ENCODE measurements around the gene KCNG1. TPM values are rescaled to one million over a fixed set of nuclear protein-coding genes. Genes with fewer than 3 reads are reported as not detected.
"Not testable (repeated sequence)": the region's sequence is repeated elsewhere in the genome, so short reads cannot be mapped to it uniquely, and the experiment has no call there.

The KCNG1 gene
- total and polyA plus RNA-seq, 2 experiments from 2014 or later = 26.1 to 45.8 TPM

GRCh38 chr20:50980851-50981713 is 41.8 kb downstream of the KCNG1 start:
- Histone ChIP-seq H3K4me2 (no peak overlapping the region), H3K4me1 (ENCODE audit: insufficient read depth) (peaks cover 5% of the 10 kb centered on the region), H2AFZ (no peak overlapping the region), H3K9me3 (ENCODE audit: low read depth) (no peaks in the 10 kb centered on the region), H3K9me2 (replicated peaks; ENCODE audit: insufficient read depth) (no peaks in the 10 kb centered on the region), H3K27me3 (no peaks in the 10 kb centered on the region), H3K36me3 (replicated peaks; ENCODE audit: insufficient read depth, low read depth) (no peaks in the 10 kb centered on the region), H3K4me3 (no peak overlapping the region), H3K27ac (peak overlapping the region; percentile 42), H3K79me2 (no peaks in the 10 kb centered on the region), H4K20me1 (ENCODE audit: insufficient read depth, poor library complexity, severe bottlenecking) (no peaks in the 10 kb centered on the region)
- TF ChIP-seq EZH2phosphoT487 (IDR thresholded peaks at IDR 0.05; ENCODE audit: low read depth, severe bottlenecking, unreplicated experiment) (no peak), EZH2 (IDR thresholded peaks at IDR 0.05; ENCODE audit: borderline replicate concordance) (no peak)
- TF ChIP-seq, protein P1, sequence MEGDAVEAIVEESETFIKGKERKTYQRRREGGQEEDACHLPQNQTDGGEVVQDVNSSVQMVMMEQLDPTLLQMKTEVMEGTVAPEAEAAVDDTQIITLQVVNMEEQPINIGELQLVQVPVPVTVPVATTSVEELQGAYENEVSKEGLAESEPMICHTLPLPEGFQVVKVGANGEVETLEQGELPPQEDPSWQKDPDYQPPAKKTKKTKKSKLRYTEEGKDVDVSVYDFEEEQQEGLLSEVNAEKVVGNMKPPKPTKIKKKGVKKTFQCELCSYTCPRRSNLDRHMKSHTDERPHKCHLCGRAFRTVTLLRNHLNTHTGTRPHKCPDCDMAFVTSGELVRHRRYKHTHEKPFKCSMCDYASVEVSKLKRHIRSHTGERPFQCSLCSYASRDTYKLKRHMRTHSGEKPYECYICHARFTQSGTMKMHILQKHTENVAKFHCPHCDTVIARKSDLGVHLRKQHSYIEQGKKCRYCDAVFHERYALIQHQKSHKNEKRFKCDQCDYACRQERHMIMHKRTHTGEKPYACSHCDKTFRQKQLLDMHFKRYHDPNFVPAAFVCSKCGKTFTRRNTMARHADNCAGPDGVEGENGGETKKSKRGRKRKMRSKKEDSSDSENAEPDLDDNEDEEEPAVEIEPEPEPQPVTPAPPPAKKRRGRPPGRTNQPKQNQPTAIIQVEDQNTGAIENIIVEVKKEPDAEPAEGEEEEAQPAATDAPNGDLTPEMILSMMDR (IDR thresholded peaks at IDR 0.05; ENCODE audit: poor library complexity) = peak; percentile 82
- 61% methylated on average over 25 of the region's 26 CpGs for WGBS (ENCODE audit: low lambda C conversion rate, missing lambda C conversion rate)
- peak; percentile 89 for DNase-seq (ENCODE audit: low spot score)

DNA sequence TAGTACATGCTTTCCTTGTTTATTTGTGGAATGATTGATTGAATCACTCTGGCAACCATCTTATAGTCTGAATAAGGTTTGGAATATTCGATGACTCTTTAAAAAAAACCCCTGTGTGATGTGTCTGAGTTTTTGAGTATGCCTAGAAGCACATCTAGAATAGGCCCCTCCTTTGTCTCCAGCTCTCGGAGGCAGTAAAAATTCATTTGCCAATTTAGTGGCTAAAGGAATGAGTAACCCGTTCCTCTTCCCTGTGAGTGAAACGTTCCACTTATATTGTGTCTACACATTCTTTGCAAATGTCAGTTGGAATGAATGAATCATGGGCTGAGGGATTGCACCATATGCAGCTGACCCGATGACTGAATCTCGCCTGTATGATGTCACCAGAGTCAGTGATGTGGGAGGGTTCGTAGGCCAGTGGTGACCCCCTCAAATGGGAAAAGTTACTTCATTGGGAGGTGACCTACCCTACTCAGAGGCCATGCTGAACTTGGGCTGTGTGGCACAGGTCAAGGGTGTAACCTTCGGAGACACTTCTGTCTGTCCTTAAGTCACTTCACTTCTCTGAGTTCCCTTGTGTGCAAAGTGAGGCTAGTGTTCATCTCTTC is 42.7 kb downstream of the KCNG1 start:
- Histone ChIP-seq H3K4me1 (ENCODE audit: insufficient read depth) (peaks cover 5% of the 10 kb centered on the region), H3K4me2 (no peak overlapping the region), H3K27ac (peak overlapping the region; percentile 42), H3K9me3 (ENCODE audit: low read depth) (no peaks in the 10 kb centered on the region), H3K36me3 (replicated peaks; ENCODE audit: insufficient read depth, low read depth) (no peaks in the 10 kb centered on the region), H4K20me1 (ENCODE audit: insufficient read depth, poor library complexity, severe bottlenecking) (no peaks in the 10 kb centered on the region), H2AFZ (no peak overlapping the region), H3K79me2 (no peaks in the 10 kb centered on the region), H3K4me3 (no peak overlapping the region), H3K9me2 (replicated peaks; ENCODE audit: insufficient read depth) (no peaks in the 10 kb centered on the region), H3K27me3 (no peaks in the 10 kb centered on the region)
- WGBS (ENCODE audit: low lambda C conversion rate, missing lambda C conversion rate) = 70% methylated on average over 8 of the region's 8 CpGs
- DNase-seq (ENCODE audit: low spot score) = peak; percentile 70
- TF ChIP-seq EZH2phosphoT487 (IDR thresholded peaks at IDR 0.05; ENCODE audit: low read depth, severe bottlenecking, unreplicated experiment) = no peak
- TF ChIP-seq, protein P1 (IDR thresholded peaks at IDR 0.05; ENCODE audit: poor library complexity) = no peak
- TF ChIP-seq EZH2 (IDR thresholded peaks at IDR 0.05; ENCODE audit: borderline replicate concordance) = no peak

GRCh38 chr20:50978533-50978932 is 44.4 kb downstream of the KCNG1 start:
- WGBS (ENCODE audit: low lambda C conversion rate, missing lambda C conversion rate) = 94% methylated on average over 4 of the region's 4 CpGs
- H3K4me3 ChIP-seq; H3K9me3 ChIP-seq (ENCODE audit: low read depth); DNase-seq (ENCODE audit: low spot score); H3K9me2 ChIP-seq (replicated peaks; ENCODE audit: insufficient read depth); H3K36me3 ChIP-seq (replicated peaks; ENCODE audit: insufficient read depth, low read depth); H3K27me3 ChIP-seq; H3K79me2 ChIP-seq; H4K20me1 ChIP-seq (ENCODE audit: insufficient read depth, poor library complexity, severe bottlenecking); H3K27ac ChIP-seq; H2AFZ ChIP-seq; H3K4me2 ChIP-seq; H3K4me1 ChIP-seq (ENCODE audit: insufficient read depth): not testable (repeated sequence)

Data from hepatocyte (in vitro differentiated cells).